Uterine smooth muscle cell (primary cell): ENCODE results near the gene RNF220. TPM values are rescaled to one million over a fixed set of nuclear protein-coding genes. Genes with fewer than 3 reads are reported as not detected.

Source experiments
- total RNA-seq: library from RNA; depleted of rRNA; stranded (reverse); fragments of >200 nt; gene quantifications from 2 replicates; pipeline ENCODE4 v1.2.3, GENCODE V29; 2014

RNF220 gene
- total RNA-seq, result 66.4 and 95.8 TPM in 2 replicates

DNA sequence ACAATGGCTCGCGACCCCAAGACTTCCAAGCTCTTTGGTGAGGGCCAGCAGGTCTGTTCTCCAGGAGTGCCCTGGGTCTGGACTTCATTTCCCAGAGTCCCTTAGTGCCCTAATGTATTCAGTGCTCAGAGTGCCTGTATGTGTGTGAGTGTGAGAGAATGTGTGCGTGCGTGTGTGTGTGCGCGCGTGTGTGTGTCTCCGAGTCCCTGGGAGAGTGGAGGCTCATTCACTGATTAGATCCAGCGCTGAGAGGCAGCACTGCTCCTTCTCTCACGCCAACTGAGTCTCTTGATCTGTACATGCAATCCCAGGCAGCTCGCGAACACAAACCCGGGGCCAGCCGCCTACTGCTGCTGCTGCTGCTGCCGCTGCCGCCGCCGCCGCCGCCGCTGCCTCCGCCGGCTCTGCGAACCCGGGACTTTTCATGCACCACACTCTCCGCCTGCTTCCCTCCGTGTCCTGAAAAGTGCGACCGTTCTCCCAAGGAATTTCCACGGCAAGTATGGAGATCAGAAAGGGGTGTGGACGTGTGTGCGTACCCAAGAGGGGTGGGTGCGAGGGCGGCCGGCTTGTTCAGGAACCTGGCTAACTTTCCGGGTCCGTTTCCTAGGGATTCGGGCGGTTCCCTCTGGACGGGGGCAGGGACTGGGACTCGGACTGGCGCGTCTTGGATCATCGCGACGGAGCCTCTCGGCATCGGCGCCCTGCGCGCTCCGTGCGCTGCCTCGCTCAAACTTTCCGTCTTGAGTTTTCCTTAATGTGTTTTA, at the start of gene RNF220:
TSS of gene RNF220 (plus strand) at position 225 of the 767 bp plus-strand sequence.

DNA sequence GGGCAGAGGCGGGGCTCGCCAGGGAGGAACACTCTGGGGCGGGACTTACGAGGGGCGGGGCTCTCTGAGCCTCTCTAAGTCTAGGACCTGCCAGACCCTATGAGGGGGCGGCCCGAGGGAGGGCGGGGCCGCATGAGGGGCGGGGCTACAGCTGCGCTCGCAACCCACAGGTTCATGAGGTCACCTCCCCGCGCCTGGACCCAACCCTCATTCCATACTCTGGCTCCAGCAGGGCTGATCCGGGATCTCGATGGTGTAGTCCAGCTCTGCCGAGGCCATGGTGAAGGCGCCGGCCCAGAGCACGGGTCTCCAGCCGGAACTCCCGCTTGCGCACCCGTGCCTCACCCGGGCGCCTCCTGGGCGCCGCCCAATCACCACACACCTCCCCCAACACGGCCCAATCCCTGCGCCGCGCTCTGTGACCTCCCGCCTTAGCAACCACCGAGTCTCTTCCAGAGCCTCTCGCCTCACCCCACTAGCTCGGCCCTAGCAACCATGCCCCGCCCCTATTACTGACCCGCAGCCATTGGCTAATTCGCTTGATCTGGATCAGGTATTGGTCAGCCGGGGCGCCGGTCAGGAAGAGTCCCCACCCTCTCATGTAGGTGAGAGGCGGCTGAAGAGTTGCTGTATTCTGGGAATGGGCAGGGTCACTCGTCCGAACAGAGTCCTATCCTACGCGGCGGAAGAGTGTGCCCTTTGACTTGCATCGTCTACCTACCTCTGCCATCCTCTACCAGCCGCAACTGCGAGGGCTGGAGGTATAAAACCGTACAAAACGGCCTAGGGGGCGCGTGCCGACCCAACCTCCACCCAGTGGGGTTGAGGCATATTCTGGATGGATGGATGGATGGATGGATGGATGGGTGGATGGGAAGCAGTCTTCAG, 269.3 kb downstream of the RNF220 start, which contains the start of the genes ARMH1 and TMEM53:
TSS of gene ARMH1 (plus strand) at position 602 of the 888 bp plus-strand sequence. CDS start 14,984 bp downstream, outside the sequence.
TSS of gene TMEM53 (minus strand) at position 369 of the 888 bp plus-strand sequence. CDS start at position 279, 90 bp downstream.

Other genes starting within 250 kb of the RNF220 start
- 22.0 and 25.3 TPM in 2 replicates for gene DMAP1, start 191.8 kb upstream of the RNF220 start, total RNA-seq
- gene ERI3, start 50.0 kb upstream of the RNF220 start, total RNA-seq, result 38.1 and 38.9 TPM in 2 replicates